Measurements from ENCODE around the gene UGP2. TPM values are rescaled to one million over a fixed set of nuclear protein-coding genes. Genes with fewer than 3 reads are reported as not detected.

The UGP2 gene
- total RNA-seq, 1 experiment from 2014 or later: 883 TPM

DNA sequence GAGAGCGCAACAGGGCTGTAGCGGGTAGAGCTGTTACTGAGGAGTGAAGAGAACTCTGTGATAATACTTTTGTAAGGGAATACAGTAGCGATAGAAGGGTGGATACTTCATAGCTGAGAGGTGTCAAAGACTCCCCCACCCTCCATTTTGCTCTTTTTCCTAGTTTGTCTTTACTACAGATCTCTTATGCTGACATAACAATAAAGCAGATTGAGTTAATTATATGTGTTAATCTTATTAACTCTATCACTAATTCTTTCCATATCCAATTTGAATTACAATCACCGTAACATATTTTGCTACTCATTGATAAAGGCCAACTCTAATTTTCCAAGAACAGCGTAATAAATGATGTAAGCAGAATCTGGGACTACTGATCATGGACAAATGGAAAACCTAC is 57.1 kb downstream of the UGP2 start:
- H2BK15ac ChIP-seq (ENCODE audit: low read depth, low read length): no peak overlapping the region
- H4K91ac ChIP-seq (ENCODE audit: insufficient read length, low read depth, low read length): no peak overlapping the region
- no peak overlapping the region for H4K8ac ChIP-seq (replicated peaks; ENCODE audit: insufficient read length, low read depth, low read length)
- no peak overlapping the region for H2AK5ac ChIP-seq (ENCODE audit: insufficient read length, low read length)
- H3K27ac ChIP-seq (ENCODE audit: insufficient read length, low read depth, low read length): no peak overlapping the region
- WGBS (ENCODE audit: extremely low coverage, insufficient read length, low lambda C conversion rate): no CpG with 5 or more reads among the region's 5 CpGs
- no peak overlapping the region for H3K56ac ChIP-seq (ENCODE audit: insufficient read length, low read depth, low read length)
- no peaks in the 10 kb centered on the region for H4K20me1 ChIP-seq (ENCODE audit: control insufficient read depth, insufficient read depth, insufficient read length)
- Mint-ChIP-seq H3K27ac (peak overlapping the region in 1 of 3 experiments; percentile 93; a peak in 2 of 7 replicates), H3K36me3 (ENCODE audit: insufficient read depth in 1 of 3, low read depth in 3 of 3) (peaks cover 21 to 41% (median 35%) of the 10 kb centered on the region in 3 experiments), H3K4me1 (peaks cover 2 to 4% of the 10 kb centered on the region in 2 experiments; a peak in 2 of 4 replicates), H3K4me3 (no peak overlapping the region), H3K9me3 (peaks cover 14 to 19% of the 10 kb centered on the region in 2 experiments), H3K27me3 (ENCODE audit: low read depth) (no peaks in the 10 kb centered on the region)
- H3K14ac ChIP-seq (ENCODE audit: insufficient read depth, low read length): no peak overlapping the region
- no peak overlapping the region for H3K9ac ChIP-seq (ENCODE audit: extremely low read depth, insufficient read length, low read length)
- H2BK5ac ChIP-seq (ENCODE audit: insufficient read length, low read length): no peak overlapping the region
- H2BK12ac ChIP-seq (ENCODE audit: insufficient read length, low read depth, low read length): no peak overlapping the region
- no peak overlapping the region for H3T11ph ChIP-seq (ENCODE audit: low read length)
- no peaks in the 10 kb centered on the region for H3K23me2 ChIP-seq (ENCODE audit: insufficient read length, low read depth, low read length, poor library complexity, severe bottlenecking)
- no peak overlapping the region for H3K23ac ChIP-seq (ENCODE audit: insufficient read length, low read depth, low read length)
- no peak overlapping the region for H2BK120ac ChIP-seq (ENCODE audit: low read depth, low read length, poor library complexity, severe bottlenecking)
- H2AFZ ChIP-seq (ENCODE audit: low read length): no peak overlapping the region
- H3K79me1 ChIP-seq (ENCODE audit: insufficient read depth, low read depth, low read length, poor library complexity, severe bottlenecking): no peaks in the 10 kb centered on the region
- TF ChIP-seq CTCF (conservative IDR thresholded peaks at IDR 0.05): no peak
- H3K9me3 ChIP-seq (ENCODE audit: control insufficient read depth, low read depth, low read length): no peaks in the 10 kb centered on the region
- no peak overlapping the region for H2BK20ac ChIP-seq (ENCODE audit: low read depth, low read length, poor library complexity, severe bottlenecking)
- H3K27me3 ChIP-seq (ENCODE audit: insufficient read depth, low read length): no peaks in the 10 kb centered on the region
- no peak for DNase-seq
- H3K4ac ChIP-seq (ENCODE audit: low read depth, low read length): no peak overlapping the region
- no peak overlapping the region for H3K4me2 ChIP-seq (ENCODE audit: insufficient read depth, insufficient read length, low read length)
- no peak overlapping the region for H3K18ac ChIP-seq (ENCODE audit: insufficient read length, low read depth, low read length)
- no peak overlapping the region for H4K5ac ChIP-seq (ENCODE audit: insufficient read length, low read depth, low read length)
- no peaks in the 10 kb centered on the region for H3K4me1 ChIP-seq (ENCODE audit: insufficient read depth, low read length)
- no peaks in the 10 kb centered on the region for H3K79me2 ChIP-seq (ENCODE audit: insufficient read depth, low read length)

Data from H9 (cell line).